ENCODE results near the gene TNFAIP8L1.

DNA sequence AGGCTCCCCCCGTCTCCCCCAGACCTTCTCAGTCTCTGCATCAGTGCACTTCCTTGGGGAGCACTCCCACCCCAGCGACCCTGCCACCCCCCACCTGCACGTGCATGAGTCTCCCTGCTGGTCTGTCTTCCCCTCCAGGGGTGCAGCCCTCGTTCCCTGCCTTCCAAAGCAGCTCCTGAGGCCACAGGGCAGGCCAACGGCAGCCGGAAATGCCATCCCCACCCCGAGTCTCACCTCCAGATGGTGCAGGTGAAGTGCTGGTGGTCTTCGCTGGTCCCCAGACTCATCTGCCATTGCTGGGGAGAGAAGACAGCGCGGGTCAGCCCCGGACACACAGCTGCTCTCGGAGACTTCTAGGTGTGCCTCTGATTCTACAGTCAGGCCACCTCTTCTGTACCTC lies 25.3 kb downstream of the TNFAIP8L1 start:
- TF ChIP-seq, protein P1, sequence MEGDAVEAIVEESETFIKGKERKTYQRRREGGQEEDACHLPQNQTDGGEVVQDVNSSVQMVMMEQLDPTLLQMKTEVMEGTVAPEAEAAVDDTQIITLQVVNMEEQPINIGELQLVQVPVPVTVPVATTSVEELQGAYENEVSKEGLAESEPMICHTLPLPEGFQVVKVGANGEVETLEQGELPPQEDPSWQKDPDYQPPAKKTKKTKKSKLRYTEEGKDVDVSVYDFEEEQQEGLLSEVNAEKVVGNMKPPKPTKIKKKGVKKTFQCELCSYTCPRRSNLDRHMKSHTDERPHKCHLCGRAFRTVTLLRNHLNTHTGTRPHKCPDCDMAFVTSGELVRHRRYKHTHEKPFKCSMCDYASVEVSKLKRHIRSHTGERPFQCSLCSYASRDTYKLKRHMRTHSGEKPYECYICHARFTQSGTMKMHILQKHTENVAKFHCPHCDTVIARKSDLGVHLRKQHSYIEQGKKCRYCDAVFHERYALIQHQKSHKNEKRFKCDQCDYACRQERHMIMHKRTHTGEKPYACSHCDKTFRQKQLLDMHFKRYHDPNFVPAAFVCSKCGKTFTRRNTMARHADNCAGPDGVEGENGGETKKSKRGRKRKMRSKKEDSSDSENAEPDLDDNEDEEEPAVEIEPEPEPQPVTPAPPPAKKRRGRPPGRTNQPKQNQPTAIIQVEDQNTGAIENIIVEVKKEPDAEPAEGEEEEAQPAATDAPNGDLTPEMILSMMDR (IDR thresholded peaks at IDR 0.05): no peak
- TF ChIP-seq POLR2A (IDR thresholded peaks at IDR 0.05): no peak
